Pancreas (tissue), 10 donors: ENCODE data around the gene ZC3H18. TPM values are rescaled to one million over a fixed set of nuclear protein-coding genes. Genes with fewer than 3 reads are reported as not detected.
A peak's percentile ranks its signal among the peaks of the same experiment; 100 is the strongest.

Experiments
- ATAC-seq, 4 donors: fragments of 200-7000 bp; cut with Tn5 transposase; one replicate each; pipeline versions ENCODE4 v1.8.0 to v1.9.1; 2020; ENCODE audit warnings: mild to moderate bottlenecking in 4 of 4, moderate library complexity in 4 of 4
- DNase-seq, 6 donors: peaks; one replicate each; pipeline ENCODE4 v3.0.0-alpha.2; 2020
- FAIRE-seq: peaks from 2 replicates; lab custom pipeline; 2012; peaks lifted over from hg19 to GRCh38; lab: Jason Lieb, UNC
- H3K27ac ChIP-seq, 4 donors: fragments of 200-600 bp; sonication (generic); 1 replicate in 3 of 4; 2 replicates in 1 of 4; pipeline versions ENCODE4 v1.5.0 to v1.8.0; 2020
- H3K27me3 ChIP-seq, 4 donors: fragments of 200-600 bp; one replicate each; pipeline ENCODE4 v1.8.0; 2021
- H3K36me3 ChIP-seq, 3 donors: fragments of 200-600 bp; sonication (generic) in 1 of 3; one replicate each; pipeline versions ENCODE4 v1.5.0 to v1.8.0; 2020 to 2021
- H3K4me1 ChIP-seq, 3 donors: fragments of 200-600 bp; one replicate each; pipeline ENCODE4 v1.8.0; 2021
- H3K4me3 ChIP-seq, 4 donors: fragments of 200-600 bp; sonication (generic) in 2 of 4; one replicate each; pipeline versions ENCODE4 v1.5.0 to v1.8.0; 2020 to 2021
- H3K9me3 ChIP-seq, 4 donors: fragments of 200-600 bp; one replicate each; pipeline ENCODE4 v1.8.0; 2021
- WGBS, 2 donors: extraction: QIAGEN DNeasy Blood & Tissue Kit; methylation state at CpG; one replicate each; pipeline ENCODE4 v1.1.7; 2013; 5-methylcytosine and 5-hydroxymethylcytosine counted together
- intact Hi-C, 3 donors: fragments of 100-400 bp; cut with DNase I; formaldehyde crosslinking; loops; one replicate each; pipeline versions ENCODE4 v1.11.1 to v1.14.2; 2022
- polyA plus RNA-seq, 2 donors: library from polyadenylated mRNA; stranded (reverse); fragments of 200-250 nt; gene quantifications; one replicate each; pipeline ENCODE4 v1.2.3, GENCODE V29; 2013
- total RNA-seq, 6 donors: library from RNA; stranded (reverse); fragmentation: NEBNext Ultra II Directional in 4 of 6; extraction: Animal tissue kit (Norgen Biotek cat#: 25700) in 4 of 6; gene quantifications; one replicate each; pipeline versions ENCODE4 v1.2.1 to v1.2.4, GENCODE V29; 2021 to 2023
- TF ChIP-seq, protein P1 (sequence below), 4 donors: fragments of 200-600 bp; sonication (generic) in 3 of 4; IDR thresholded peaks; one replicate each; pipeline versions ENCODE4 v1.5.0 to v1.8.0; 2021; ENCODE audit warnings: antibody characterized with exemption in 4 of 4
- donor health status: healthy with polysubstance abuse.
- donor health status: DM: no; HTN: no; CAD: no; lungs with moderate emphysema.
- donor health status: DM: no; HTN: no; CAD: no.
- donor health status: control.
- donor health status: control.
- donor health status: Bipolar disorder and iron deficiency.
- donor health status: DM: yes; HTN: yes; CAD: no.
- donor health status: DM: no; HTN: no; CAD: no.
- donor health status: DM: no; HTN: no; CAD: no.
- donor health status: DM: yes; HTN: yes; CAD: no.

ZC3H18 gene
- total and polyA plus RNA-seq, 8 donors: 12.2 to 27.6 (median 16.8) TPM

DNA sequence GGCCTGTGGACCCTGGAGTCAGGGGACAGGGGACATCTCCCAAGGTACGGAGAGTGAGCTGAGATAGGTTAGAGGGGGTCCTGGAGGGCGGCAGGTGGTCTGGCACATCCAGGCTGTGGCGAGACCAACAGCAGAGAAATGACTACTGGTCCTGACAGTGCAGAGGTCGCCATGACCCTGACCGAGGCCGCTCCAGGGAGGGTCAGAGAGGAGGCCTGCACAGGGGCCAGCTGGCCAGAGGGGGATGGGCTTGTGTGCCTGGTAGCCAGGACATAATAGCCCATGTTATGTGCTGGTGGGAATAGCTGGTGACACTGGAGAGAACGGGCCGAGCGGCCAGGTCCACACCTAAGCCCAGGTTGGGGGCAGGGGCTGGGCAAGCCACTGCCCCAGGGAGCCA lies 40.6 kb upstream of the ZC3H18 start:
- ATAC-seq (no peak), DNase-seq (peak in 1 of 6 donors; percentile 26), FAIRE-seq (no peak)
- H3K27me3 ChIP-seq: no peaks in the 10 kb centered on the region
- intact Hi-C loops: loop anchor here in 2 of 3 donors (5.0 kb wide), 1 partner anchor 87 kb away; no protein-coding TSS in a partner anchor
- H3K9me3 ChIP-seq: no peaks in the 10 kb centered on the region
- no peak overlapping the region for H3K27ac ChIP-seq
- TF ChIP-seq, protein P1, sequence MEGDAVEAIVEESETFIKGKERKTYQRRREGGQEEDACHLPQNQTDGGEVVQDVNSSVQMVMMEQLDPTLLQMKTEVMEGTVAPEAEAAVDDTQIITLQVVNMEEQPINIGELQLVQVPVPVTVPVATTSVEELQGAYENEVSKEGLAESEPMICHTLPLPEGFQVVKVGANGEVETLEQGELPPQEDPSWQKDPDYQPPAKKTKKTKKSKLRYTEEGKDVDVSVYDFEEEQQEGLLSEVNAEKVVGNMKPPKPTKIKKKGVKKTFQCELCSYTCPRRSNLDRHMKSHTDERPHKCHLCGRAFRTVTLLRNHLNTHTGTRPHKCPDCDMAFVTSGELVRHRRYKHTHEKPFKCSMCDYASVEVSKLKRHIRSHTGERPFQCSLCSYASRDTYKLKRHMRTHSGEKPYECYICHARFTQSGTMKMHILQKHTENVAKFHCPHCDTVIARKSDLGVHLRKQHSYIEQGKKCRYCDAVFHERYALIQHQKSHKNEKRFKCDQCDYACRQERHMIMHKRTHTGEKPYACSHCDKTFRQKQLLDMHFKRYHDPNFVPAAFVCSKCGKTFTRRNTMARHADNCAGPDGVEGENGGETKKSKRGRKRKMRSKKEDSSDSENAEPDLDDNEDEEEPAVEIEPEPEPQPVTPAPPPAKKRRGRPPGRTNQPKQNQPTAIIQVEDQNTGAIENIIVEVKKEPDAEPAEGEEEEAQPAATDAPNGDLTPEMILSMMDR (IDR thresholded peaks at IDR 0.05): no peak
- 94 to 96% methylated on average over 9 of the region's 9 CpGs for WGBS, 2 donors
- no peak overlapping the region for H3K4me3 ChIP-seq
- peaks cover 0 to 3% (median 0%) of the 10 kb centered on the region in 3 donors for H3K4me1 ChIP-seq
- H3K36me3 ChIP-seq: peaks cover 0 to 21% (median 0%) of the 10 kb centered on the region in 3 donors

DNA sequence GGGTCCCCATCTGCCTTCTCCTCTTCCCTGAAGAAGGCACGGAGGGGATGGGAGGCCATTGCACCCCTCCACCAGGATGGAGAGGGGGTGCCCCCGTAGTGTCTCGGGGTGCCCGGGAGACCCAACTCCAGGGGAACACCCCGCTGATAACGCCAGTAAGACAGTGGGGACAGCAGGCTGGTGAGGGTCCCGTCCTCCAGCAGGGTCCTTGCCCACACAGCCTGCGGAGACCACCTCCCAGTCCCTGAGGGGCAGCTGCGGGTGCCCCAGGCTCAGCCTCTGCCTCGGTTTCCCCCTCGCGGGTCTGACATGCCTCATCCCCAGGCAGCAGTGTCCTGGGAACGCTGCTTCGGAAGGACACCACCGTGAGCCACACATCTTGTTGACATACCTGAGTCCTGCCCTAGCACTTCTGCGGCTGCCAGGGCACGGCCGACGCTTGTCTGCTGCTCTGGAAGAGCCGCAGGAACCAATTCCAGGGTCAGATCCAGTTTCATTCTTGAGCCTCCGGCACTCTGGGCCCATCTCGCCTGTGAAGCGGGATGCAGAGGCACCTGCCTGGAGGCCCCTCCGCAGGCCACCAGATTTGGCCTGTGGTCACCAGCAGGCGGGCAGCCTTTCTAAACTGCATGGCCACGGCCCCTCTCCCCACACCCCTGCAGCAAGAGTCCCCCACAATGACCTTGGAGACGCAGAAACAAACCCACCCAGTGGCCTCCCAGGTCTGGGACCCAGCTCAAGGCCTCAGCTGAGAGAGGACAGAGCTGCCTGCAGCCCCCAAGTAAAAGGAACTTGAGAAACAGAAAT lies 39.9 kb upstream of the ZC3H18 start:
- FAIRE-seq: no peak
- H3K9me3 ChIP-seq: no peaks in the 10 kb centered on the region
- no peak overlapping the region for H3K4me3 ChIP-seq
- H3K4me1 ChIP-seq: no peaks in the 10 kb centered on the region
- TF ChIP-seq, protein P1 (IDR thresholded peaks at IDR 0.05): no peak
- DNase-seq: peak in 4 of 6 donors; percentile 20 to 70 (median 36)
- intact Hi-C loops: no loop called here
- ATAC-seq: no peak
- 90 to 92% methylated on average over 26 to 27 of the region's 27 CpGs for WGBS, 2 donors
- H3K27me3 ChIP-seq: no peaks in the 10 kb centered on the region
- H3K27ac ChIP-seq: no peak overlapping the region
- peaks cover 0 to 21% (median 0%) of the 10 kb centered on the region in 3 donors for H3K36me3 ChIP-seq

DNA sequence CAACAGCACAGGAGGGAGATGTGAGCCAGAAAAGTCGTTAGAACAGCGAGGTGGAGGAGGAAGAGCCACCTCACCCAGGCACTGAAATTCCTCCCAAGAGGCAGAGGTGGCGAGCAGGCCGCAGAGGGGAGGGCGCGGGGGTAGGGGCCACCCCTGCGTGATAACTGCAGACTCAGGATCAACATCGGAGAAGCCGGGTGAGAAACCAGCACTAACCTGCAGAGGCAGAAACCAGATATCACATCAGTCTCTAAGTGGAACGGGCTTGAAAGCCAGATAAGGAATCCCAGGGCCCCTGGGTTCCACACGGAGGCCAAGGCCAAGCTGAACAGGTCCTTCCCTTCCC lies 39.4 kb upstream of the ZC3H18 start:
- no peak overlapping the region for H3K27ac ChIP-seq
- 78 to 79% methylated on average over 11 of the region's 11 CpGs for WGBS, 2 donors

DNA sequence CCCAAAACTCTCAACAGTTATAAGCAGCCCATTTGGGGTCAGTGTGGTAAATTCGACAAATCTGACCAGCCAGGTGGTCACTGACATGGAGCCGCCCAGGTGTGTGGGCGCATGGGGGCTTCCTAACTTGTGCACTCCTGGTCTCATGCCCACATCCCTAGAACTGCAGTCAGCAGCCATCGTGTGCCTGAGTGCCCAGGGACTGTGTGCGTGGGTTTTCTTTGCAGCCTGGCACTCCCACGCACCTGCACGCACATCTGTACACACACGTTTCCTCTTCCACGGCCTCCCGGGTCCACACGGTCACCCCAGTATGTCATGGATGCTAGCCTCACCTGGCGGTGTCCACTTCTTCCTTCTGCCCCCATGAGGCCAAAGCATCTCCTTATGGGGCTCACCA lies 38.9 kb upstream of the ZC3H18 start:
- Histone ChIP-seq H3K9me3 (no peaks in the 10 kb centered on the region), H3K36me3 (peaks cover 0 to 21% (median 0%) of the 10 kb centered on the region in 3 donors), H3K27ac (no peak overlapping the region), H3K27me3 (no peaks in the 10 kb centered on the region), H3K4me1 (no peaks in the 10 kb centered on the region), H3K4me3 (no peak overlapping the region)
- ATAC-seq: no peak
- intact Hi-C loops: no loop called here
- TF ChIP-seq, protein P1 (IDR thresholded peaks at IDR 0.05): no peak
- FAIRE-seq: no peak
- peak in 2 of 6 donors; percentile 36 to 48 for DNase-seq
- 87 to 89% methylated on average over 12 of the region's 12 CpGs for WGBS, 2 donors

More for the DNA sequence above, 39.4 kb upstream of the ZC3H18 start:
- intact Hi-C loops: no loop called here
- no peaks in the 10 kb centered on the region for H3K27me3 ChIP-seq
- ATAC-seq: no peak
- peaks cover 0 to 21% (median 0%) of the 10 kb centered on the region in 3 donors for H3K36me3 ChIP-seq
- no peak overlapping the region for H3K4me3 ChIP-seq
- TF ChIP-seq, protein P1 (IDR thresholded peaks at IDR 0.05): no peak
- no peaks in the 10 kb centered on the region for H3K4me1 ChIP-seq
- peak in 1 of 6 donors; percentile 8 for DNase-seq
- FAIRE-seq: no peak
- H3K9me3 ChIP-seq: no peaks in the 10 kb centered on the region

DNA sequence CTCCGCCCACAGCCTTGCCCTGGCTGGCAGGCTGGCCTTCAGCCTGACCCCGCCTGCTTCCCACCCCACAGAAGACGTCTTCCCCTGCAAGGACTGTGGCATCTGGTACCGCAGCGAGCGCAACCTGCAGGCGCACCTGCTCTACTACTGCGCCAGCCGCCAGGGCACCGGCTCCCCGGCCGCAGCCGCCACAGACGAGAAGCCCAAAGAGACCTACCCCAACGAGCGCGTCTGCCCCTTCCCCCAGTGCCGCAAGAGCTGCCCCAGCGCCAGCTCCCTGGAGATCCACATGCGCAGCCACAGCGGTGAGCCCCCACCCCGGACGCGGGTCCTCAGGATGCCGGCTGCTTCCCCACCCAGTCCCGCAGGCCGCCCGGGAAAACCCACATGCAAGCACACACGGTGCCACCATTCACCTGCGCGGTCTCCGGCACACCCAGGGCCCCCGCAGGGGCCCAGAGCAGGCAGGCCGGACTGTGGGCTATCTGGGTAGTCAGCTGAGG lies 38.2 kb upstream of the ZC3H18 start:
- Histone ChIP-seq H3K27me3 (no peaks in the 10 kb centered on the region), H3K4me1 (no peaks in the 10 kb centered on the region), H3K36me3 (peaks cover 0 to 21% (median 0%) of the 10 kb centered on the region in 3 donors), H3K27ac (no peak overlapping the region), H3K4me3 (no peak overlapping the region), H3K9me3 (no peaks in the 10 kb centered on the region)
- TF ChIP-seq, protein P1 (IDR thresholded peaks at IDR 0.05): no peak
- no peak for FAIRE-seq
- intact Hi-C loops: no loop called here
- no peak for ATAC-seq
- peak in 2 of 6 donors; percentile 38 to 62 for DNase-seq
- 93 to 95% methylated on average over 34 of the region's 34 CpGs for WGBS, 2 donors
